ENCODE data around the gene STMN1.

The STMN1 gene

GRCh38 chr1:25871086-25871703 is 35.0 kb downstream of the STMN1 start:
- no peak for DNase-seq (ENCODE audit: low spot score)

GRCh38 chr1:25870614-25871013 is 35.6 kb downstream of the STMN1 start:
- no peak for DNase-seq (ENCODE audit: low spot score)

- no peak for DNase-seq (ENCODE audit: low spot score)
Observed at GRCh38 chr1:25869909-25870606, 36.2 kb downstream of the STMN1 start.

- DNase-seq (ENCODE audit: low spot score): no peak
Observed at GRCh38 chr1:25867210-25867991, 38.8 kb downstream of the STMN1 start.

- DNase-seq (ENCODE audit: low spot score): no peak
Observed at GRCh38 chr1:25866288-25866687, 39.9 kb downstream of the STMN1 start.

- no peak for DNase-seq (ENCODE audit: low spot score)
Observed at GRCh38 chr1:25864434-25864833, 41.8 kb downstream of the STMN1 start.

GRCh38 chr1:25863486-25864262 is 42.5 kb downstream of the STMN1 start:
- no peak for DNase-seq (ENCODE audit: low spot score)

GRCh38 chr1:25862785-25863485 is 43.3 kb downstream of the STMN1 start:
- DNase-seq (ENCODE audit: low spot score): no peak

GRCh38 chr1:25861316-25862286 is 44.6 kb downstream of the STMN1 start:
- DNase-seq (ENCODE audit: low spot score): no peak

GRCh38 chr1:25858906-25859789 is 47.1 kb downstream of the STMN1 start, which contains the start of gene AUNIP:
Gene AUNIP, minus strand, starts transcription at chr1:25859457. Its CDS starts 100 bp downstream, at chr1:25859357.
- peak; percentile 97 for DNase-seq (ENCODE audit: low spot score)

GRCh38 chr1:25858494-25858893 is 47.7 kb downstream of the STMN1 start:
- no peak for DNase-seq (ENCODE audit: low spot score)

- no peak for DNase-seq (ENCODE audit: low spot score)
Observed at GRCh38 chr1:25856856-25857255, 49.4 kb downstream of the STMN1 start.

GRCh38 chr1:25854554-25854953 is 51.7 kb downstream of the STMN1 start:
- DNase-seq (ENCODE audit: low spot score): no peak
